OCI-LY7 (cell line): ENCODE data around the gene ZNF697.

Experiments used
- CTCF ChIP-seq: fragments of 200-600 bp; sonication (generic); conservative IDR thresholded peaks from 2 replicates; pipeline ENCODE4 v1.5.1; 2014; ENCODE audit warnings: mild to moderate bottlenecking, antibody characterized with exemption, low read length, moderate library complexity, mixed read lengths
- EZH2phosphoT487 ChIP-seq: fragments of 200-600 bp; sonication (generic); IDR thresholded peaks from 2 replicates; pipeline ENCODE4 v1.6.1; 2018; ENCODE audit warnings: low read depth, borderline replicate concordance, mild to moderate bottlenecking, mixed run types, antibody characterized with exemption, low read length, moderate library complexity, mixed read lengths

- TF ChIP-seq CTCF (no peak), EZH2phosphoT487 (no peak)
Measured at GRCh38 chr1:119667173-119667572, 19.1 kb upstream of the ZNF697 start.
